ENCODE data around the gene MRM1. TPM values are rescaled to one million over a fixed set of nuclear protein-coding genes. Genes with fewer than 3 reads are reported as not detected.
"Not testable (repeated sequence)": the region's sequence is repeated elsewhere in the genome, so short reads cannot be mapped to it uniquely, and the experiment has no call there.

Gene MRM1
- total RNA-seq, 1 donor from 2014 or later, result 3.1 TPM

- TF ChIP-seq EZH2 (IDR thresholded peaks at IDR 0.05; ENCODE audit: insufficient read depth, low read length), result no peak
- TF ChIP-seq CTCF (IDR thresholded peaks at IDR 0.05; ENCODE audit: insufficient read depth, low read depth, low read length), result no peak
- Mint-ChIP-seq H3K4me1 (ENCODE audit: low read depth, unreplicated experiment) (peaks cover 8% of the 10 kb centered on the region), H3K9me3 (ENCODE audit: unreplicated experiment) (no peaks in the 10 kb centered on the region), H3K27me3 (ENCODE audit: low read depth, unreplicated experiment) (no peaks in the 10 kb centered on the region), H3K27ac (ENCODE audit: unreplicated experiment) (peak overlapping the region; percentile 92), H3K36me3 (ENCODE audit: low read depth, unreplicated experiment) (peaks cover 4% of the 10 kb centered on the region), H3K4me3 (ENCODE audit: unreplicated experiment) (peak overlapping the region; percentile 88)
- H3K9me3 ChIP-seq (ENCODE audit: insufficient read depth, low read depth, low read length), result no peaks in the 10 kb centered on the region
- DNase-seq (ENCODE audit: low read depth) (no peak), FAIRE-seq (no peak)
- H3K4me1 ChIP-seq (ENCODE audit: insufficient read depth, low read length), result peaks cover 20% of the 10 kb centered on the region
- peak overlapping the region; percentile 80 for H3K27ac ChIP-seq (ENCODE audit: low read depth, low read length)
- H3K4me3 ChIP-seq (ENCODE audit: insufficient read depth, low read depth, low read length), result peak overlapping the region; percentile 97
- H3K36me3 ChIP-seq (ENCODE audit: insufficient read depth, low read length), result peaks cover 4% of the 10 kb centered on the region
- no peaks in the 10 kb centered on the region for H3K27me3 ChIP-seq (ENCODE audit: insufficient read depth, low read length)
- H4K20me1 ChIP-seq (ENCODE audit: insufficient read depth, low read length), result peaks cover 18% of the 10 kb centered on the region
- peaks cover 32% of the 10 kb centered on the region for H3K79me2 ChIP-seq (ENCODE audit: insufficient read depth, low read length)
- H2AFZ ChIP-seq (ENCODE audit: low read depth, low read length), result peak overlapping the region; percentile 92
- peak overlapping the region; percentile 91 for H3K9ac ChIP-seq (ENCODE audit: low read length)
- H3K4me2 ChIP-seq (ENCODE audit: low read length), result peak overlapping the region; percentile 89
Observed at GRCh38 chr17:36600936-36601302, 464 bp upstream of the MRM1 start.

- no peak for DNase-seq (ENCODE audit: low read depth)
- Histone ChIP-seq H4K20me1 (ENCODE audit: insufficient read depth, low read length) (peaks cover 21% of the 10 kb centered on the region), H3K27ac (ENCODE audit: low read depth, low read length) (peak overlapping the region; percentile 80), H3K4me1 (ENCODE audit: insufficient read depth, low read length) (peaks cover 20% of the 10 kb centered on the region), H3K4me2 (ENCODE audit: low read length) (peak overlapping the region; percentile 89), H3K79me2 (ENCODE audit: insufficient read depth, low read length) (peaks cover 32% of the 10 kb centered on the region), H3K36me3 (ENCODE audit: insufficient read depth, low read length) (peaks cover 4% of the 10 kb centered on the region), H3K9ac (ENCODE audit: low read length) (peak overlapping the region; percentile 91), H3K27me3 (ENCODE audit: insufficient read depth, low read length) (no peaks in the 10 kb centered on the region), H2AFZ (ENCODE audit: low read depth, low read length) (peak overlapping the region; percentile 92), H3K9me3 (ENCODE audit: insufficient read depth, low read depth, low read length) (no peaks in the 10 kb centered on the region), H3K4me3 (ENCODE audit: insufficient read depth, low read depth, low read length) (peak overlapping the region; percentile 97)
- H3K4me3 Mint-ChIP-seq (ENCODE audit: unreplicated experiment), result peak overlapping the region; percentile 88
- TF ChIP-seq CTCF (IDR thresholded peaks at IDR 0.05; ENCODE audit: insufficient read depth, low read depth, low read length) (no peak), EZH2 (IDR thresholded peaks at IDR 0.05; ENCODE audit: insufficient read depth, low read length) (no peak)
- H3K4me1 Mint-ChIP-seq (ENCODE audit: low read depth, unreplicated experiment), result peaks cover 8% of the 10 kb centered on the region
- H3K36me3 Mint-ChIP-seq (ENCODE audit: low read depth, unreplicated experiment), result peaks cover 4% of the 10 kb centered on the region
- no peaks in the 10 kb centered on the region for H3K9me3 Mint-ChIP-seq (ENCODE audit: unreplicated experiment)
- H3K27ac Mint-ChIP-seq (ENCODE audit: unreplicated experiment), result no peak overlapping the region
- no peak for FAIRE-seq
- H3K27me3 Mint-ChIP-seq (ENCODE audit: low read depth, unreplicated experiment), result no peaks in the 10 kb centered on the region
Observed at GRCh38 chr17:36602030-36602748, 806 bp downstream of the MRM1 start.

GRCh38 chr17:36602924-36603384 is 1.6 kb downstream of the MRM1 start:
- Histone ChIP-seq H3K9me3 (ENCODE audit: insufficient read depth, low read depth, low read length) (no peaks in the 10 kb centered on the region), H3K79me2 (ENCODE audit: insufficient read depth, low read length) (peaks cover 32% of the 10 kb centered on the region), H3K27ac (ENCODE audit: low read depth, low read length) (no peak overlapping the region), H3K4me2 (ENCODE audit: low read length) (peak overlapping the region; percentile 89), H3K4me3 (ENCODE audit: insufficient read depth, low read depth, low read length) (peak overlapping the region; percentile 97), H4K20me1 (ENCODE audit: insufficient read depth, low read length) (peaks cover 26% of the 10 kb centered on the region), H3K4me1 (ENCODE audit: insufficient read depth, low read length) (peaks cover 20% of the 10 kb centered on the region), H3K27me3 (ENCODE audit: insufficient read depth, low read length) (no peaks in the 10 kb centered on the region), H2AFZ (ENCODE audit: low read depth, low read length) (no peak overlapping the region), H3K36me3 (ENCODE audit: insufficient read depth, low read length) (peaks cover 4% of the 10 kb centered on the region), H3K9ac (ENCODE audit: low read length) (peak overlapping the region; percentile 91)
- Mint-ChIP-seq H3K36me3 (ENCODE audit: low read depth, unreplicated experiment) (peaks cover 4% of the 10 kb centered on the region), H3K27ac (ENCODE audit: unreplicated experiment) (no peak overlapping the region), H3K4me1 (ENCODE audit: low read depth, unreplicated experiment) (peaks cover 8% of the 10 kb centered on the region), H3K9me3 (ENCODE audit: unreplicated experiment) (no peaks in the 10 kb centered on the region), H3K4me3 (ENCODE audit: unreplicated experiment) (peak overlapping the region; percentile 88), H3K27me3 (ENCODE audit: low read depth, unreplicated experiment) (no peaks in the 10 kb centered on the region)
- peak; percentile 42 for DNase-seq (ENCODE audit: low read depth)
- no peak for FAIRE-seq
- no peak for TF ChIP-seq EZH2 (IDR thresholded peaks at IDR 0.05; ENCODE audit: insufficient read depth, low read length)
- TF ChIP-seq CTCF (IDR thresholded peaks at IDR 0.05; ENCODE audit: insufficient read depth, low read depth, low read length), result peak; percentile 67

- H3K4me2 ChIP-seq (ENCODE audit: low read length); H3K27me3 ChIP-seq (ENCODE audit: insufficient read depth, low read length); H3K27ac Mint-ChIP-seq (ENCODE audit: unreplicated experiment); H3K4me3 Mint-ChIP-seq (ENCODE audit: unreplicated experiment); H3K27ac ChIP-seq (ENCODE audit: low read depth, low read length); H3K9me3 ChIP-seq (ENCODE audit: insufficient read depth, low read depth, low read length); H3K36me3 Mint-ChIP-seq (ENCODE audit: low read depth, unreplicated experiment); H3K36me3 ChIP-seq (ENCODE audit: insufficient read depth, low read length); DNase-seq (ENCODE audit: low read depth); H3K4me3 ChIP-seq (ENCODE audit: insufficient read depth, low read depth, low read length); H3K4me1 Mint-ChIP-seq (ENCODE audit: low read depth, unreplicated experiment); FAIRE-seq; H3K27me3 Mint-ChIP-seq (ENCODE audit: low read depth, unreplicated experiment); H3K9ac ChIP-seq (ENCODE audit: low read length); H2AFZ ChIP-seq (ENCODE audit: low read depth, low read length); H3K9me3 Mint-ChIP-seq (ENCODE audit: unreplicated experiment): not testable (repeated sequence)
- H3K79me2 ChIP-seq (ENCODE audit: insufficient read depth, low read length), result peaks cover 32% of the 10 kb centered on the region
- H4K20me1 ChIP-seq (ENCODE audit: insufficient read depth, low read length), result peaks cover 41% of the 10 kb centered on the region
- peaks cover 24% of the 10 kb centered on the region for H3K4me1 ChIP-seq (ENCODE audit: insufficient read depth, low read length)
Observed at GRCh38 chr17:36605028-36605427, 3.6 kb downstream of the MRM1 start.

All from astrocyte (in vitro differentiated cells and primary cell).